ENCODE measurements around the gene PRICKLE1. TPM values are rescaled to one million over a fixed set of nuclear protein-coding genes. Genes with fewer than 3 reads are reported as not detected.
A peak's percentile ranks its signal among the peaks of the same experiment; 100 is the strongest.

Gene PRICKLE1
- total and polyA plus RNA-seq, 9 of the 15 experiments (the other 6 are each of a cell fraction or from before 2014, with no cell fraction given) = 0.22 to 0.85 (median 0.31) TPM

DNA sequence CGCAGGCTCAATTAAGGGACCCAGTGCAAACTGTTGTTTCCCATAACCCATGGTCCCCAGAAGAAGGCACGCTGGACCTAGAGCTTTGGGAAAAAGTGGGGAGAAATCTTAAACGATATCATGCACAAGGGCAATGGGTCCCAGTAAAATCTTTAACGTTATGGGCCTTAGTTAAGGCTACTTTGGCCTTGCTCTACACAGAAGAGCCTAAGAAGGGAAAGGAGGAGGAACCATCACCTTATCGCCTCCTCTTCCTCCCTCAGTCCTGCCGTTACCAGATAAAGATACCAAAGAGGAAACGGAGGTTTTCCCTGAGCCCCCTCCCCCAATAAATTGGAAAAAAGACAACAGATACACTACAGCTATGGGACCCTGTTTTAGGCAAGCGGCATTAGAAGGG, 146.7 kb downstream of the PRICKLE1 start (continued):
- TF ChIP-seq, protein P1, sequence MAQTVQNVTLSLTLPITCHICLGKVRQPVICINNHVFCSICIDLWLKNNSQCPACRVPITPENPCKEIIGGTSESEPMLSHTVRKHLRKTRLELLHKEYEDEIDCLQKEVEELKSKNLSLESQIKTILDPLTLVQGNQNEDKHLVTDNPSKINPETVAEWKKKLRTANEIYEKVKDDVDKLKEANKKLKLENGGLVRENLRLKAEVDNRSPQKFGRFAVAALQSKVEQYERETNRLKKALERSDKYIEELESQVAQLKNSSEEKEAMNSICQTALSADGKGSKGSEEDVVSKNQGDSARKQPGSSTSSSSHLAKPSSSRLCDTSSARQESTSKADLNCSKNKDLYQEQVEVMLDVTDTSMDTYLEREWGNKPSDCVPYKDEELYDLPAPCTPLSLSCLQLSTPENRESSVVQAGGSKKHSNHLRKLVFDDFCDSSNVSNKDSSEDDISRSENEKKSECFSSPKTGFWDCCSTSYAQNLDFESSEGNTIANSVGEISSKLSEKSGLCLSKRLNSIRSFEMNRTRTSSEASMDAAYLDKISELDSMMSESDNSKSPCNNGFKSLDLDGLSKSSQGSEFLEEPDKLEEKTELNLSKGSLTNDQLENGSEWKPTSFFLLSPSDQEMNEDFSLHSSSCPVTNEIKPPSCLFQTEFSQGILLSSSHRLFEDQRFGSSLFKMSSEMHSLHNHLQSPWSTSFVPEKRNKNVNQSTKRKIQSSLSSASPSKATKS (CRISPR knock-in tag; IDR thresholded peaks at IDR 0.05) = no peak
- TF ChIP-seq NR2C1 (IDR thresholded peaks at IDR 0.05) (no peak), NR2C1 (tag; IDR thresholded peaks at IDR 0.05) (no peak), DNMT1 (IDR thresholded peaks at IDR 0.05) (no peak), KLF16 (IDR thresholded peaks at IDR 0.05) (peak; percentile 80), ZNF224 (CRISPR knock-in tag; IDR thresholded peaks at IDR 0.05) (no peak), MEF2A (IDR thresholded peaks at IDR 0.05; ENCODE audit: control insufficient read depth, low read depth, low read length) (no peak), SMARCA4 (IDR thresholded peaks at IDR 0.05) (peak; percentile 90), DLX4 (CRISPR knock-in tag; IDR thresholded peaks at IDR 0.05) (no peak), MYNN (IDR thresholded peaks at IDR 0.05) (0 out of 2 replicates have a peak, but pooled peaks have one; percentile 18), MYNN (CRISPR knock-in tag; IDR thresholded peaks at IDR 0.05) (no peak), CHD2 (IDR thresholded peaks at IDR 0.05; ENCODE audit: low read depth, low read length) (no peak), NFATC3 (IDR thresholded peaks at IDR 0.05) (no peak), POLR2A (conservative IDR thresholded peaks at IDR 0.05) (0 out of 2 replicates have a peak, but pooled peaks have one; percentile 34), SIRT6 (IDR thresholded peaks at IDR 0.05; ENCODE audit: low read depth, low read length) (no peak), HBP1 (CRISPR knock-in tag; IDR thresholded peaks at IDR 0.05) (no peak), ATF1 (CRISPR knock-in tag; IDR thresholded peaks at IDR 0.05) (no peak), ATF1 (tag; IDR thresholded peaks at IDR 0.05) (no peak), EZH2 (IDR thresholded peaks at IDR 0.05; ENCODE audit: borderline replicate concordance, low read depth, low read length) (no peak), GATAD2A (IDR thresholded peaks at IDR 0.05) (no peak), DEAF1 (CRISPR knock-in tag; IDR thresholded peaks at IDR 0.05) (no peak)
- TF ChIP-seq, protein P2, sequence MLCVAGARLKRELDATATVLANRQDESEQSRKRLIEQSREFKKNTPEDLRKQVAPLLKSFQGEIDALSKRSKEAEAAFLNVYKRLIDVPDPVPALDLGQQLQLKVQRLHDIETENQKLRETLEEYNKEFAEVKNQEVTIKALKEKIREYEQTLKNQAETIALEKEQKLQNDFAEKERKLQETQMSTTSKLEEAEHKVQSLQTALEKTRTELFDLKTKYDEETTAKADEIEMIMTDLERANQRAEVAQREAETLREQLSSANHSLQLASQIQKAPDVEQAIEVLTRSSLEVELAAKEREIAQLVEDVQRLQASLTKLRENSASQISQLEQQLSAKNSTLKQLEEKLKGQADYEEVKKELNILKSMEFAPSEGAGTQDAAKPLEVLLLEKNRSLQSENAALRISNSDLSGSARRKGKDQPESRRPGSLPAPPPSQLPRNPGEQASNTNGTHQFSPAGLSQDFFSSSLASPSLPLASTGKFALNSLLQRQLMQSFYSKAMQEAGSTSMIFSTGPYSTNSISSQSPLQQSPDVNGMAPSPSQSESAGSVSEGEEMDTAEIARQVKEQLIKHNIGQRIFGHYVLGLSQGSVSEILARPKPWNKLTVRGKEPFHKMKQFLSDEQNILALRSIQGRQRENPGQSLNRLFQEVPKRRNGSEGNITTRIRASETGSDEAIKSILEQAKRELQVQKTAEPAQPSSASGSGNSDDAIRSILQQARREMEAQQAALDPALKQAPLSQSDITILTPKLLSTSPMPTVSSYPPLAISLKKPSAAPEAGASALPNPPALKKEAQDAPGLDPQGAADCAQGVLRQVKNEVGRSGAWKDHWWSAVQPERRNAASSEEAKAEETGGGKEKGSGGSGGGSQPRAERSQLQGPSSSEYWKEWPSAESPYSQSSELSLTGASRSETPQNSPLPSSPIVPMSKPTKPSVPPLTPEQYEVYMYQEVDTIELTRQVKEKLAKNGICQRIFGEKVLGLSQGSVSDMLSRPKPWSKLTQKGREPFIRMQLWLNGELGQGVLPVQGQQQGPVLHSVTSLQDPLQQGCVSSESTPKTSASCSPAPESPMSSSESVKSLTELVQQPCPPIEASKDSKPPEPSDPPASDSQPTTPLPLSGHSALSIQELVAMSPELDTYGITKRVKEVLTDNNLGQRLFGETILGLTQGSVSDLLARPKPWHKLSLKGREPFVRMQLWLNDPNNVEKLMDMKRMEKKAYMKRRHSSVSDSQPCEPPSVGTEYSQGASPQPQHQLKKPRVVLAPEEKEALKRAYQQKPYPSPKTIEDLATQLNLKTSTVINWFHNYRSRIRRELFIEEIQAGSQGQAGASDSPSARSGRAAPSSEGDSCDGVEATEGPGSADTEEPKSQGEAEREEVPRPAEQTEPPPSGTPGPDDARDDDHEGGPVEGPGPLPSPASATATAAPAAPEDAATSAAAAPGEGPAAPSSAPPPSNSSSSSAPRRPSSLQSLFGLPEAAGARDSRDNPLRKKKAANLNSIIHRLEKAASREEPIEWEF (CRISPR knock-in tag; IDR thresholded peaks at IDR 0.05) = no peak
